Activated CD8-positive, alpha-beta T cell treated with anti-CD3 and anti-CD28 coated beads for 36 hours (primary cell): ENCODE results near the gene BMF. TPM values are rescaled to one million over a fixed set of nuclear protein-coding genes. Genes with fewer than 3 reads are reported as not detected.
"Not testable (repeated sequence)": the region's sequence is repeated elsewhere in the genome, so short reads cannot be mapped to it uniquely, and the experiment has no call there.

Experiments used
- ATAC-seq: fragments of 200-7000 bp; cut with Tn5 transposase; one replicate; pipeline ENCODE4 v1.10.0; 2021; ENCODE audit warnings: mild to moderate bottlenecking, moderate library complexity
- CTCF ChIA-PET: fragments of 350-600 bp; sonication (Branson Sonifier 250); formaldehyde crosslinking; loops from one replicate; lab custom pipeline; 2021; ENCODE audit warnings: antibody characterized with exemption; lab: Charles Lee
- POLR2A ChIA-PET: fragments of 350-600 bp; sonication (Branson Sonifier 250); formaldehyde crosslinking; loops from one replicate; lab custom pipeline; 2021; ENCODE audit warnings: antibody characterized with exemption; lab: Charles Lee
- DNase-seq: peaks from one replicate; pipeline ENCODE4 v3.0.0-alpha.2; 2020
- H3K27ac Mint-ChIP-seq: one replicate; pipeline ENCODE4 v1.8.0; 2021; ENCODE audit warnings: mild to moderate bottlenecking, mixed read lengths
- H3K27me3 Mint-ChIP-seq: one replicate; pipeline ENCODE4 v1.8.0; 2021; ENCODE audit warnings: mixed read lengths
- H3K36me3 Mint-ChIP-seq: one replicate; pipeline ENCODE4 v1.8.0; 2021; ENCODE audit warnings: low read depth, mixed read lengths
- H3K4me1 Mint-ChIP-seq: one replicate; pipeline ENCODE4 v1.8.0; 2021; ENCODE audit warnings: low read depth, mixed read lengths
- H3K4me3 Mint-ChIP-seq: one replicate; pipeline ENCODE4 v1.8.0; 2021; ENCODE audit warnings: mild to moderate bottlenecking, moderate library complexity, mixed read lengths
- H3K9me3 Mint-ChIP-seq: one replicate; pipeline ENCODE4 v1.8.0; 2021; ENCODE audit warnings: mixed read lengths
- CTCF ChIP-seq: fragments of 200-600 bp; IDR thresholded peaks from one replicate; pipeline ENCODE4 v1.8.0; 2022; ENCODE audit warnings: antibody characterized with exemption, mild to moderate bottlenecking
- intact Hi-C: fragments of 100-400 bp; cut with micrococcal nuclease; formaldehyde crosslinking; loops from one replicate; pipeline ENCODE4 v1.10.0; 2022
- total RNA-seq, 2 experiments: library from RNA; stranded (reverse); gene quantifications; one replicate each; pipeline ENCODE4 v1.2.3, GENCODE V29; 2021

Gene BMF
- total RNA-seq, 2 experiments from 2014 or later = 4.2 to 4.3 TPM

- POLR2A ChIA-PET = no interaction called here
- H3K4me1 Mint-ChIP-seq = peaks cover 16% of the 10 kb centered on the region
- H3K36me3 Mint-ChIP-seq = no peaks in the 10 kb centered on the region
- H3K4me3 Mint-ChIP-seq = no peak overlapping the region
- DNase-seq (no peak), ATAC-seq (no peak)
- CTCF ChIA-PET = interaction anchor here (1.2 to 1.3 kb wide), 3 partner anchors 22 to 199 kb away, joined by 3 to 4 read pairs (median 3); no protein-coding TSS in a partner anchor
- no peaks in the 10 kb centered on the region for H3K9me3 Mint-ChIP-seq
- no peak overlapping the region for H3K27ac Mint-ChIP-seq
- TF ChIP-seq CTCF = no peak
- no peaks in the 10 kb centered on the region for H3K27me3 Mint-ChIP-seq
- intact Hi-C loops = no loop called here
These were observed 33.2 kb downstream of the BMF start for GRCh38 chr15:40075298-40076044.

- H3K4me1 Mint-ChIP-seq = peaks cover 10% of the 10 kb centered on the region
- H3K27ac Mint-ChIP-seq, intact Hi-C loops, H3K4me3 Mint-ChIP-seq, H3K36me3 Mint-ChIP-seq, H3K9me3 Mint-ChIP-seq, H3K27me3 Mint-ChIP-seq, DNase-seq, ATAC-seq: not testable (repeated sequence)
- CTCF ChIA-PET = interaction anchor here (1.1 to 2.2 kb wide), 5 partner anchors 27 to 204 kb away, joined by 3 to 8 read pairs (median 4); no protein-coding TSS in a partner anchor
- POLR2A ChIA-PET = interaction anchor here (1.1 to 1.2 kb wide), 2 partner anchors 12 to 22 kb away, joined by 3 to 6 read pairs; no protein-coding TSS in a partner anchor
These were observed 34.0 kb downstream of the BMF start for GRCh38 chr15:40074656-40075055.

GRCh38 chr15:40073716-40074490 lies 34.8 kb downstream of the BMF start:
- DNase-seq = peak; percentile 67
- intact Hi-C loops, H3K36me3 Mint-ChIP-seq, H3K27me3 Mint-ChIP-seq, H3K9me3 Mint-ChIP-seq: not testable (repeated sequence)
- peaks cover 10% of the 10 kb centered on the region for H3K4me1 Mint-ChIP-seq
- peak overlapping the region; percentile 86 for H3K27ac Mint-ChIP-seq
- POLR2A ChIA-PET = interaction anchor here (0.6 to 1.8 kb wide), 9 partner anchors 11 to 40 kb away, joined by 3 to 6 read pairs (median 3); no protein-coding TSS in a partner anchor
- H3K4me3 Mint-ChIP-seq = peak overlapping the region; percentile 48
- peak; percentile 73 for ATAC-seq
- CTCF ChIA-PET = interaction anchor here (0.8 to 2.2 kb wide), 9 partner anchors 15 to 205 kb away, joined by 3 to 8 read pairs (median 4); no protein-coding TSS in a partner anchor

- POLR2A ChIA-PET = interaction anchor here (0.9 to 1.8 kb wide), 5 partner anchors 9 to 34 kb away, joined by 3 to 5 read pairs (median 4); no protein-coding TSS in a partner anchor
- Mint-ChIP-seq H3K4me3 (no peak overlapping the region), H3K27me3 (no peaks in the 10 kb centered on the region), H3K27ac (no peak overlapping the region), H3K36me3 (no peaks in the 10 kb centered on the region), H3K9me3 (no peaks in the 10 kb centered on the region), H3K4me1 (peaks cover 10% of the 10 kb centered on the region)
- CTCF ChIA-PET = interaction anchor here (1.1 to 2.2 kb wide), 3 partner anchors 32 to 90 kb away, joined by 5 to 8 read pairs (median 6); no protein-coding TSS in a partner anchor
- ATAC-seq = no peak
- no peak for DNase-seq
- TF ChIP-seq CTCF = no peak
- intact Hi-C loops = no loop called here
These were observed 36.3 kb downstream of the BMF start for GRCh38 chr15:40072216-40072990.

- peaks cover 2% of the 10 kb centered on the region for H3K36me3 Mint-ChIP-seq
- no peak overlapping the region for H3K27ac Mint-ChIP-seq
- POLR2A ChIA-PET = interaction anchor here (1.4 kb wide), 1 partner anchor 16 kb away, joined by 3 read pairs; no protein-coding TSS in a partner anchor
These were observed 38.0 kb downstream of the BMF start for GRCh38 chr15:40070608-40071218.

More at GRCh38 chr15:40070608-40071218, 38.0 kb downstream of the BMF start:
- CTCF ChIA-PET = interaction anchor here (1.0 to 2.3 kb wide), 2 partner anchors 11 to 25 kb away, joined by 3 to 5 read pairs; no protein-coding TSS in a partner anchor
- TF ChIP-seq CTCF = no peak
- intact Hi-C loops = no loop called here
- Mint-ChIP-seq H3K27me3 (no peaks in the 10 kb centered on the region), H3K9me3 (no peaks in the 10 kb centered on the region), H3K4me1 (peaks cover 10% of the 10 kb centered on the region), H3K4me3 (no peak overlapping the region)
- ATAC-seq (no peak), DNase-seq (no peak)
